Common myeloid progenitor, CD34-positive (primary cell): Measurements from ENCODE around the gene PRR5.
"Not testable (repeated sequence)": the region's sequence is repeated elsewhere in the genome, so short reads cannot be mapped to it uniquely, and the experiment has no call there.

Experiments used
- CTCF ChIA-PET: fragments of 350-600 bp; sonication (Branson Sonifier 250); formaldehyde crosslinking; loops from one replicate; lab custom pipeline; 2021; ENCODE audit warnings: antibody characterized with exemption; lab: Charles Lee
- POLR2A ChIA-PET: fragments of 350-600 bp; sonication (Branson Sonifier 250); formaldehyde crosslinking; loops from one replicate; lab custom pipeline; 2021; ENCODE audit warnings: antibody characterized with exemption; lab: Charles Lee
- DNase-seq, 3 donors: peaks; one replicate each; pipeline versions ENCODE4 v3.0.0 to v3.0.0-alpha.2; 2013
- H3K27ac ChIP-seq, 2 experiments: 1 replicate in 1 of 2; 2 replicates in 1 of 2; pipeline ENCODE4 v1.7.0; 2013; ENCODE audit warnings: inconsistent platforms in 2 of 2, low read length in 2 of 2, mild to moderate bottlenecking in 2 of 2, low read depth in 1 of 2, moderate library complexity in 1 of 2; ENCODE audit not compliant: severe bottlenecking in 2 of 2, insufficient read depth in 1 of 2, poor library complexity in 1 of 2
- H3K27me3 ChIP-seq, 5 experiments: replicated peaks in 2 of 5; 1 replicate in 3 of 5; 2 replicates in 2 of 5; pipeline versions ENCODE4 v1.6.1 to v1.7.0; 2013; ENCODE audit warnings: low read length in 4 of 5, mild to moderate bottlenecking in 2 of 5, moderate library complexity in 2 of 5, inconsistent platforms in 1 of 5; ENCODE audit not compliant: insufficient read depth in 5 of 5, control insufficient read depth in 4 of 5
- H3K36me3 ChIP-seq, 4 experiments: 1 replicate in 2 of 4; 2 replicates in 2 of 4; pipeline versions ENCODE4 v1.6.1 to v1.7.0; 2013; ENCODE audit warnings: low read length in 3 of 4, control low read depth in 1 of 4, mild to moderate bottlenecking in 1 of 4; ENCODE audit not compliant: control insufficient read depth in 4 of 4, insufficient read depth in 4 of 4
- H3K4me1 ChIP-seq, 4 experiments: 1 replicate in 3 of 4; 2 replicates in 1 of 4; pipeline versions ENCODE4 v1.6.1 to v1.7.1; 2013; ENCODE audit warnings: low read length in 3 of 4, mild to moderate bottlenecking in 3 of 4, control low read depth in 1 of 4, inconsistent platforms in 1 of 4, moderate library complexity in 1 of 4; ENCODE audit not compliant: control insufficient read depth in 4 of 4, insufficient read depth in 4 of 4; ENCODE audit errors: control extremely low read depth in 1 of 4
- H3K4me3 ChIP-seq, 7 experiments: 1 replicate in 4 of 7; 2 replicates in 3 of 7; pipeline versions ENCODE4 v1.5.1 to v1.7.0; 2013; ENCODE audit warnings: mild to moderate bottlenecking in 7 of 7, low read length in 6 of 7, moderate library complexity in 6 of 7, inconsistent platforms in 2 of 7, low read depth in 2 of 7, control low read depth in 1 of 7; ENCODE audit not compliant: insufficient read depth in 4 of 7, control insufficient read depth in 1 of 7; ENCODE audit errors: extremely low read depth in 1 of 7
- H3K9me3 ChIP-seq, 5 experiments: 1 replicate in 4 of 5; 2 replicates in 1 of 5; pipeline versions ENCODE4 v1.6.1 to v1.7.1; 2013; ENCODE audit warnings: low read length in 4 of 5, mild to moderate bottlenecking in 2 of 5, inconsistent platforms in 1 of 5, low read depth in 1 of 5, moderate library complexity in 1 of 5; ENCODE audit not compliant: control insufficient read depth in 4 of 5, insufficient read depth in 2 of 5; ENCODE audit errors: control extremely low read depth in 1 of 5
- whole genome bisulfite sequencing: methylation state at CpG from one replicate; pipeline ENCODE4 v1.1.5; 2013; ENCODE audit not compliant: insufficient coverage; 5-methylcytosine and 5-hydroxymethylcytosine counted together

PRR5 gene

DNA sequence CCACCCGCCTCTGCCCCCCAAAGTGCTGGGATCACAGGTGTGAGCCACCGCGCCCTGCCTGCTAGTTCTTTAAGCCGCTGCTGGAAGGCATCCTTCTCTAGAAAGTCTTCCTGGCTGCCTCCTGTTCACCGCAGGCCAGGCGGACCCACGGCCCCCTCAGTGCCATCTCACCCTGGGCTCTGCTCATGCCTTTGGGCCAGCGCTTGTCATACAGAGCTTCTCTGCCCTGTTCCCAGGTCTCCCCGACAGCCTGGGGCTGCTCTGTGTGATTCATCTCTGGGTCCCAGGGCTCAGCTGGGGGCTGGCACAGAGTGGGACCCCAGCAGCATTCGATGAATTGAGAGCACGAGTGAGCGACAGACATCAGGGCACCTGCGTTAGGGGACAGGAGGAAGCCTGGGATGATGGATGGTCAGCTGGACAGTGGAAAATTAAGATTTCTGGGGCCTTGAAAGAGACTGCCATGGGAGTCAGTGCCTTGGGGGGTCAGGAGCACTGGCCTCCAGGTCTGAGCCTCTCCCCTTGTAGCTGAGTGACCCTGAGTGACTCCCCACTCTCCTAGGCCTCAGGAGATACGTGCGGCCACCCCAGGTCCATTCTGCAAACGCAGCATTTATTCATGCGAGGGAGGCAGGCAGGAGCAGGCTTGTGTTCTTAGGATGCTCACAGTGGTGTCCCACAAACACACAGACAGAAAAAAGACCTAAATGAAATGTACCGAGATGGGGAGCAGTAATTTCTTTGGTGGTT lies 23.3 kb upstream of the PRR5 start:
- CTCF ChIA-PET = interaction anchor here (0.7 kb wide), 1 partner anchor 592 kb away, joined by 3 read pairs; no protein-coding TSS in a partner anchor
- DNase-seq = no peak
- Histone ChIP-seq H3K9me3 (no peaks in the 10 kb centered on the region), H3K27ac (no peak overlapping the region), H3K4me3 (no peak overlapping the region), H3K36me3 (no peaks in the 10 kb centered on the region), H3K4me1 (peaks cover 0 to 70% (median 49%) of the 10 kb centered on the region in 4 experiments), H3K27me3 (no peaks in the 10 kb centered on the region)
- POLR2A ChIA-PET = no interaction called here
- 97% methylated on average over 12 of the region's 18 CpGs for WGBS

DNA sequence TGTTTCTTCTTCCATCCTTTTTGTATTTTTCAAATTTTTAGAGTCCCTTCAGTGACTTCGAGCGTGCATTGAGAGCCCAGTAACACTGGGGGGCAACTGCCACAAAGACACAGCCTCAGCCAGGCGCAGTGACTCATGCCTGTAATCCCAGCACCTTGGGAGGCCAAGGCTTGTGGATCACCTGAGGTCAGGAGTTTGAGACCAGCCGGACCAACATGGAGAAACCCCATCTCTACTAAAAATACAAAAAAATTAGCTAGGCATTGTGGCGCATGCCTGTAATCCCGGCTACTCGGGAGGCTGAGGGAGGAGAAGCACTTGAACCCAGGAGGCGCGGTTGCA lies 22.7 kb upstream of the PRR5 start:
- CTCF ChIA-PET = interaction anchor here (3.7 kb wide), 1 partner anchor 56 kb away, joined by 10 read pairs; no protein-coding TSS in a partner anchor
- DNase-seq, H3K27ac ChIP-seq, POLR2A ChIA-PET, H3K36me3 ChIP-seq, H3K9me3 ChIP-seq, H3K27me3 ChIP-seq, H3K4me3 ChIP-seq: not testable (repeated sequence)
- H3K4me1 ChIP-seq = peaks cover 0 to 73% (median 49%) of the 10 kb centered on the region in 4 experiments
- 100% methylated on average over 6 of the region's 9 CpGs for WGBS

DNA sequence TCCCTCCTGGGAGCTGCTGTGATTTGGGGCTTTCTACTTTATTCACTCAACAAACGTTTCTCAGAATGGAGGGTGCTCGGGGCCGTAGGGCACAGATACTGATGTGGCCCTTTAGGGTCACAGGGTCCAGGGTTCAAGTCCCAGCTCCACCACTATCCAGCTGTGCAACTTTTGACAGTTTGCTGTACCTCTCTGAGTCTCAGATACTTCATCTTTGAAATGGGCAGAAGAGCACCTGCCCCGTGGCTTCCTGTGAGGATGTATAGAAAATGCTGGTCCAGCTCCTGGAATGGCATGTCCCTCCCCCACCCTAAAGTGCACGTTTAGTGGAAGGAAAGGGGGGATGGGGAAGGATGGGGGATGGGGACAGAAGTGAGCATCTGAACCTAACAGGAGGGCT lies 21.9 kb upstream of the PRR5 start:
- Histone ChIP-seq H3K9me3 (no peaks in the 10 kb centered on the region), H3K27ac (no peak overlapping the region), H3K36me3 (no peaks in the 10 kb centered on the region), H3K4me3 (no peak overlapping the region), H3K27me3 (no peaks in the 10 kb centered on the region), H3K4me1 (peaks cover 0 to 79% (median 56%) of the 10 kb centered on the region in 4 experiments)
- POLR2A ChIA-PET = interaction anchor here (1.2 kb wide), 1 partner anchor 16 kb away, joined by 4 read pairs; no protein-coding TSS in a partner anchor
- WGBS = 96% methylated on average over 3 of the region's 5 CpGs
- DNase-seq = no peak
- CTCF ChIA-PET = interaction anchor here (1.1 to 3.7 kb wide), 2 partner anchors 13 to 55 kb away, joined by 3 to 10 read pairs; no protein-coding TSS in a partner anchor

DNA sequence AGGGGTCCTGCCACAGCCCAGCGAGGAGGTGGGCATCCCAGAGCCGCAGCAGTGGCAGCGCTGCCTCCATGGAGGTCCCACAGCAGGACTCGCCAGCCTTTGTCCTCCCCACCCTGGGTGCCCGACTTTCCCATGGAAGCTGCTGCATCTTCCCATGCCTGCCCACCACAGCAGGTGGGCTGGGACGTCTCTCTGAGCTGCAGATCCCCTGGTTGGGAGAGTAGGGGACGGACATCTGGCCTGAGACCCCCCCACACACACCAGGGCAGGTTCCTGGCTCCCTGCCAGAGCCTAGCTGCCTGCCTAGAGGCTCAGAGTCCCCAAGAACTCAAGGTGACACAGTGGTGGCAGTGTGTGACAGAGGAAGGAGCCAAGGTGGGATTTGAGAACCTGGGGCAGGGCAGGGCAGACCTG lies 21.5 kb upstream of the PRR5 start:
- Histone ChIP-seq H3K36me3 (no peaks in the 10 kb centered on the region), H3K27ac (no peak overlapping the region), H3K4me3 (no peak overlapping the region), H3K4me1 (peaks cover 0 to 79% (median 56%) of the 10 kb centered on the region in 4 experiments), H3K27me3 (no peaks in the 10 kb centered on the region), H3K9me3 (no peaks in the 10 kb centered on the region)
- WGBS = 97% methylated on average over 6 of the region's 7 CpGs
- CTCF ChIA-PET = interaction anchor here (1.1 to 3.7 kb wide), 3 partner anchors 13 to 54 kb away, joined by 3 to 10 read pairs (median 3); no protein-coding TSS in a partner anchor
- no peak for DNase-seq
- POLR2A ChIA-PET = interaction anchor here (1.2 kb wide), 1 partner anchor 16 kb away, joined by 4 read pairs; no protein-coding TSS in a partner anchor

DNA sequence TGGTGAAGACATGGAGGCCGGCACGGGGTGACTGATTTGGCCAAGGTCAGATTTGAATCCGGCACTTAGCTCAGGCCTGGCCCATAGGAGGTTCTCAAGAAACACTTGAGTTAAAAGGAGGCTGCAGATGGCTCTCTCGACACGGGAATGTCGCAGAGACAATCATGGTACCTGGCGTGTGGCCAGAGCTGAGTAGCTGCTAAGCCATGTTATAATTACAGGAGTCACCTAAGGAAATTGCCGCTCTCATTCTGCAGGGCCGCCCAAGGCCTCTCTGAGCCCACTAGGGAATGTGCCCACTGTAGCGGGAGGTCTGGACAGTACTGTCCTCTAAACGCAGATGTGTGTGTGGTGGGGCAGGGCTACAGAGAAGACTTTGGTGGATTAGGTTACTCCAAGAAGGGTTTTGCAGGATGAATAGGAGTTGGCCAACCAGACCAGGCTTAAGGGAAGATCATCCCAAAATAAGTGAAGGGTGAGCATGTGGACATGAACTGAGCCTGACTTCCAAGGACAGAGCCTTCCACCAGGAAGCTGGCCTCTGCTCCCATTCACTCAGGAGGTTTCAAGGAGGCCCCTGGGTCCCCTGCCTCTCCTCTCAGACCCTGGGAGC lies 19.3 kb upstream of the PRR5 start:
- H3K4me3 ChIP-seq = no peak overlapping the region
- H3K36me3 ChIP-seq = no peaks in the 10 kb centered on the region
- 96% methylated on average over 9 of the region's 11 CpGs for WGBS
- H3K4me1 ChIP-seq = peaks cover 0 to 66% (median 41%) of the 10 kb centered on the region in 4 experiments
- POLR2A ChIA-PET = interaction anchor here (0.6 kb wide), 1 partner anchor 643 kb away, joined by 3 read pairs; no protein-coding TSS in a partner anchor
- no peaks in the 10 kb centered on the region for H3K9me3 ChIP-seq
- no peak for DNase-seq
- H3K27me3 ChIP-seq = no peaks in the 10 kb centered on the region
- H3K27ac ChIP-seq = no peak overlapping the region
- CTCF ChIA-PET = interaction anchor here (0.9 to 3.7 kb wide), 8 partner anchors 9 to 56 kb away, joined by 3 to 10 read pairs (median 4); no protein-coding TSS in a partner anchor

DNA sequence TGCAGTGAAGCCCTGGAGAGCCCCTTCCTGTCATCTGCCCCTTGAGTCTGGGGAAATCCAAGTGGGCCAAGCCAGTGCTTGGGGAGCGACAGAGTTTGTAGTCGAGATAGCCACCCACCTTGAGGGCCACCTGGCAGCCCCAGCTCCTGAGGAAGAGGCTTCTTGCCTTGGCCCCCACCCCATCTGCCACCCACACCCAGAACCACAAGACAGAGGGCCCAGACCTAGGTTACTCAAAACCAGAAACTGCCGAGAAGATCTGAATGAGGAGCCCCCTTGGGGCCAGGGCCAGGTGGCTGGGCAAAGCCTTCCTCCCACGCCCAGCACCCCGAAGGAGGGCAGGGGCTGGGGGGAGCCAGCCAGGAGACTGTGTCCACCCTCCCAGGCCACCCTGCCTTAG lies 18.8 kb upstream of the PRR5 start:
- H3K36me3 ChIP-seq = no peaks in the 10 kb centered on the region
- POLR2A ChIA-PET = interaction anchor here (0.6 kb wide), 1 partner anchor 644 kb away, joined by 3 read pairs; no protein-coding TSS in a partner anchor
- H3K4me3 ChIP-seq = no peak overlapping the region
- H3K27me3 ChIP-seq = no peaks in the 10 kb centered on the region
- H3K9me3 ChIP-seq = no peaks in the 10 kb centered on the region
- H3K4me1 ChIP-seq = peaks cover 0 to 60% (median 35%) of the 10 kb centered on the region in 4 experiments
- 87% methylated on average over 5 of the region's 5 CpGs for WGBS
- CTCF ChIA-PET = interaction anchor here (1.4 to 3.0 kb wide), 8 partner anchors 12 to 598 kb away, joined by 3 to 26 read pairs (median 4); no protein-coding TSS in a partner anchor
- no peak for DNase-seq
- no peak overlapping the region for H3K27ac ChIP-seq
